NOMO-1 treated with DMSO at 0.1 percent for 48 hours (cell line): Measurements from ENCODE around the gene EHD3.

ENCODE experiments used
- DNase-seq: peaks from one replicate; lab custom pipeline; 2025; ENCODE audit not compliant: unreplicated experiment; lab: John Stamatoyannopoulos, UW

EHD3 gene

GRCh38 chr2:31254237-31255203 lies 20.6 kb downstream of the EHD3 start:
- DNase-seq = no peak

GRCh38 chr2:31255911-31256571 lies 22.1 kb downstream of the EHD3 start:
- DNase-seq = no peak

- no peak for DNase-seq
Observed at GRCh38 chr2:31256611-31257382, 22.8 kb downstream of the EHD3 start.

- DNase-seq = no peak
Observed at GRCh38 chr2:31258351-31258750, 24.4 kb downstream of the EHD3 start.

- DNase-seq = no peak
Observed at GRCh38 chr2:31259075-31259474, 25.1 kb downstream of the EHD3 start.

- no peak for DNase-seq
Observed at GRCh38 chr2:31260870-31261269, 26.9 kb downstream of the EHD3 start.

GRCh38 chr2:31263636-31264190 lies 29.8 kb downstream of the EHD3 start:
- DNase-seq = no peak

GRCh38 chr2:31265234-31265633 lies 31.3 kb downstream of the EHD3 start:
- no peak for DNase-seq

- DNase-seq = no peak
Observed at GRCh38 chr2:31266804-31267203, 32.9 kb downstream of the EHD3 start.

GRCh38 chr2:31267437-31268120 lies 33.6 kb downstream of the EHD3 start:
- no peak for DNase-seq

GRCh38 chr2:31268344-31268743 lies 34.4 kb downstream of the EHD3 start:
- no peak for DNase-seq

- DNase-seq = no peak
Observed at GRCh38 chr2:31269087-31269486, 35.1 kb downstream of the EHD3 start.

- DNase-seq = no peak
Observed at GRCh38 chr2:31270131-31270530, 36.2 kb downstream of the EHD3 start.

GRCh38 chr2:31270822-31271231 lies 36.9 kb downstream of the EHD3 start:
- DNase-seq = no peak

- DNase-seq = no peak
Observed at GRCh38 chr2:31271851-31272267, 37.9 kb downstream of the EHD3 start.

GRCh38 chr2:31274401-31275075 lies 40.6 kb downstream of the EHD3 start:
- no peak for DNase-seq

- DNase-seq = no peak
Observed at GRCh38 chr2:31275976-31276375, 42.0 kb downstream of the EHD3 start.

- DNase-seq = no peak
Observed at GRCh38 chr2:31277621-31278020, 43.7 kb downstream of the EHD3 start.

GRCh38 chr2:31282634-31283033 lies 48.7 kb downstream of the EHD3 start:
- DNase-seq = no peak
